Body of pancreas (tissue), 4 donors: ENCODE measurements around the gene NTN5. TPM values are rescaled to one million over a fixed set of nuclear protein-coding genes. Genes with fewer than 3 reads are reported as not detected.
A peak's percentile ranks its signal among the peaks of the same experiment; 100 is the strongest.
"Not testable (repeated sequence)": the region's sequence is repeated elsewhere in the genome, so short reads cannot be mapped to it uniquely, and the experiment has no call there.

Experiments used
- ATAC-seq: fragments of 150-250 bp; one replicate; pipeline ENCODE4 v1.9.1; 2016
- DNase-seq, 4 donors: peaks; one replicate each; pipeline ENCODE4 v3.0.0-alpha.2; 2019
- H3K27ac ChIP-seq, 4 donors: fragments of 200-600 bp; sonication (generic); 1 replicate in 3 of 4; 2 replicates in 1 of 4; pipeline versions ENCODE4 v1.5.1 to v1.6.1; 2016 to 2019; ENCODE audit warnings: mild to moderate bottlenecking in 1 of 4, mixed read lengths in 1 of 4, moderate library complexity in 1 of 4
- H3K27me3 ChIP-seq, 2 donors: fragments of 200-600 bp; sonication (generic); one replicate each; pipeline ENCODE4 v1.6.0; 2016; ENCODE audit warnings: mild to moderate bottlenecking in 1 of 2
- H3K36me3 ChIP-seq, 2 donors: fragments of 200-600 bp; sonication (generic); replicated peaks in 1 of 2; 2 replicates each; pipeline ENCODE4 v1.5.1; 2016; ENCODE audit warnings: low read depth in 2 of 2; ENCODE audit not compliant: insufficient read depth in 1 of 2
- H3K4me1 ChIP-seq: fragments of 200-600 bp; sonication (generic); one replicate; pipeline ENCODE4 v1.6.0; 2016
- H3K4me3 ChIP-seq, 2 donors: fragments of 200-600 bp; sonication (generic); 1 replicate in 1 of 2; 2 replicates in 1 of 2; pipeline ENCODE4 v1.5.1; 2016 to 2019
- H3K9me3 ChIP-seq, 3 donors: fragments of 200-600 bp; sonication (generic); 1 replicate in 2 of 3; 2 replicates in 1 of 3; pipeline ENCODE4 v1.5.1; 2016
- POLR2A ChIP-seq, 3 donors: fragments of 450-650 bp; IDR thresholded peaks; one replicate each; pipeline ENCODE4 v1.6.1; 2016; ENCODE audit warnings: antibody characterized with exemption in 3 of 3, mild to moderate bottlenecking in 2 of 3
- WGBS, 2 donors: methylation state at CpG; one replicate each; pipeline ENCODE4 v1.1.5; 2017; 5-methylcytosine and 5-hydroxymethylcytosine counted together
- intact Hi-C: fragments of 100-400 bp; cut with DNase I; formaldehyde crosslinking; loops from one replicate; pipeline ENCODE4 v1.15.1; 2023
- total RNA-seq, 2 donors: library from RNA; depleted of rRNA; stranded (reverse); fragments of >200 nt; gene quantifications; one replicate each; pipeline ENCODE4 v1.1.0, GENCODE V29; 2016
- TF ChIP-seq, protein P1 (sequence below), 7 experiments: fragments of 450-650 bp in 4 of 7; fragments of 200-600 bp in 3 of 7; sonication (generic) in 3 of 7; IDR thresholded peaks; one replicate each; pipeline ENCODE4 v1.5.1; 2016 to 2019; ENCODE audit warnings: antibody characterized with exemption in 7 of 7

The NTN5 gene
- total RNA-seq, 2 donors from 2014 or later: not detected

DNA sequence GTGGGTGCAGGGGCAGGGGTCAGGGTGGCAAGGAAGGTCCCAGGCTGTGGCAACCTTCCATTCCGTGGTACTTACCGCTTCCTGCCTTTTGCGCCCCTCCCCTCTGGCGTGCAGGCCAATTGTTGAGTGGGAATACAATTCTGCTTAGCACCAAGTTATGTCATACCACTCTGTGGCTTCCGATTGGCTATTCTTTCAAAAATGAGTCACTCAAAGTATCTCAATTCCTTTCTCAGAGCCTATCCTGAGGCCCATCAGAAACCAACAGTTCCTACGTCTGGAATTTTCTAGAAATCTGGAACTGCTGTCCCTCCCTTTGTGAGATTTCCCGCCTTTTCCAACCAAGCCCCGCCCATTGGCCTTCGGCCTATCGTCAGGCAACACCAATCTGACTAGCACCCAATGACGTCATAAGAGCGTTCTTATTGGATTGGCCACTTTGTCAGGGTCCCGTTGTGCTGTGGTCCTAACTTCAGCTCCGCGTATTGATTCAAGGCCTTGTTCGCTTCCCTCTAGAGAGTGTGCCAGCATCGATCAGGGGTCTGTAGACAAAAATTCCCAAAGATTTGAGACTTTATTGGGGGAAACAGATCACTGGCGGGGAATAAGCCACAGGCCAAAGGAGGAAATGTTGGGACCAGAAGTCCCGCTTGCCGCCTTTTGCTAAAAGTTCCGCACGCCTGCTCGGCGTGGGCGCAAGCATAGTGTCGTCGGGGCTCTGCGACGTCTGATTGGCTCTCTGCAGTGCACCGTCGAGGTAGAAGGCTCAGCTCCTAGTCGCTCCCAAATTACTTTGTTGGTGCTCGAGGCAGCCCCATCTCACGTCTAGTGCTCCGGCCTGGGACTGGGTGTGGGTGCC is 11.7 kb downstream of the NTN5 start:
- H3K4me3 ChIP-seq: no peak overlapping the region

DNA sequence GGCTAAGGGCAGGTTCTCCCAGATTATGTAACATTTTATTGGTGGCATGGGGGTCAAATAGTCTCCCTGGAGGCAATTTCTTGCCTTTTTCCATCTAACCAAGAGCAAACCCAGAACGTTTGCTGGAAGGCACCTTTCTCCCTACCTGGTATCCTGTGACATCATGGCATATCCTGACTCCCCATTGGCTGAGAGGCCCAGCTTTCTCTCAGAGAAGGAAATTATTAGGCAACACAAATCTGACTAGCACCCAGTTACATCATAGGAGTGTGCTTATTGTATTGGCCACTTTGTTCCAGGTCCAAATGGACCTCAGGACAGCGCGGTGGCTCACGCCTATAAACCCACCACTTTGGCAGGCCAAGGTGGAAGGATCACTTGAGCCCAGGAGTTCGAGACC is 13.0 kb downstream of the NTN5 start:
- DNase-seq (no peak), ATAC-seq (no peak)
- Histone ChIP-seq H3K27ac (no peak overlapping the region), H3K36me3 (no peaks in the 10 kb centered on the region), H3K4me1 (peaks cover 11% of the 10 kb centered on the region), H3K9me3 (no peaks in the 10 kb centered on the region), H3K27me3 (no peaks in the 10 kb centered on the region), H3K4me3 (no peak overlapping the region)
- intact Hi-C loops: loop anchor here (10.0 kb wide), 1 partner anchor 175 kb away; the partner anchor contains the start of gene HSD17B14
- TF ChIP-seq, protein P1, sequence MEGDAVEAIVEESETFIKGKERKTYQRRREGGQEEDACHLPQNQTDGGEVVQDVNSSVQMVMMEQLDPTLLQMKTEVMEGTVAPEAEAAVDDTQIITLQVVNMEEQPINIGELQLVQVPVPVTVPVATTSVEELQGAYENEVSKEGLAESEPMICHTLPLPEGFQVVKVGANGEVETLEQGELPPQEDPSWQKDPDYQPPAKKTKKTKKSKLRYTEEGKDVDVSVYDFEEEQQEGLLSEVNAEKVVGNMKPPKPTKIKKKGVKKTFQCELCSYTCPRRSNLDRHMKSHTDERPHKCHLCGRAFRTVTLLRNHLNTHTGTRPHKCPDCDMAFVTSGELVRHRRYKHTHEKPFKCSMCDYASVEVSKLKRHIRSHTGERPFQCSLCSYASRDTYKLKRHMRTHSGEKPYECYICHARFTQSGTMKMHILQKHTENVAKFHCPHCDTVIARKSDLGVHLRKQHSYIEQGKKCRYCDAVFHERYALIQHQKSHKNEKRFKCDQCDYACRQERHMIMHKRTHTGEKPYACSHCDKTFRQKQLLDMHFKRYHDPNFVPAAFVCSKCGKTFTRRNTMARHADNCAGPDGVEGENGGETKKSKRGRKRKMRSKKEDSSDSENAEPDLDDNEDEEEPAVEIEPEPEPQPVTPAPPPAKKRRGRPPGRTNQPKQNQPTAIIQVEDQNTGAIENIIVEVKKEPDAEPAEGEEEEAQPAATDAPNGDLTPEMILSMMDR (IDR thresholded peaks at IDR 0.05): no peak
- TF ChIP-seq POLR2A (IDR thresholded peaks at IDR 0.05): no peak
- WGBS, 2 donors: 77 to 88% methylated on average over 5 of the region's 5 CpGs

More for the DNA sequence above, 11.7 kb downstream of the NTN5 start:
- DNase-seq (peak; percentile 84 to 90 (median 86)), ATAC-seq (peak; percentile 90)
- peak overlapping the region in 3 of 4 donors; percentile 15 to 65 (median 42) for H3K27ac ChIP-seq
- H3K9me3 ChIP-seq: no peaks in the 10 kb centered on the region
- intact Hi-C loops: no loop called here
- H3K4me1 ChIP-seq: peaks cover 11% of the 10 kb centered on the region
- no peak for TF ChIP-seq POLR2A (IDR thresholded peaks at IDR 0.05)
- TF ChIP-seq, protein P1 (IDR thresholded peaks at IDR 0.05): no peak
- H3K36me3 ChIP-seq: no peaks in the 10 kb centered on the region
- 55% methylated on average over 31 to 35 of the region's 35 CpGs for WGBS, 2 donors
- H3K27me3 ChIP-seq: no peaks in the 10 kb centered on the region

DNA sequence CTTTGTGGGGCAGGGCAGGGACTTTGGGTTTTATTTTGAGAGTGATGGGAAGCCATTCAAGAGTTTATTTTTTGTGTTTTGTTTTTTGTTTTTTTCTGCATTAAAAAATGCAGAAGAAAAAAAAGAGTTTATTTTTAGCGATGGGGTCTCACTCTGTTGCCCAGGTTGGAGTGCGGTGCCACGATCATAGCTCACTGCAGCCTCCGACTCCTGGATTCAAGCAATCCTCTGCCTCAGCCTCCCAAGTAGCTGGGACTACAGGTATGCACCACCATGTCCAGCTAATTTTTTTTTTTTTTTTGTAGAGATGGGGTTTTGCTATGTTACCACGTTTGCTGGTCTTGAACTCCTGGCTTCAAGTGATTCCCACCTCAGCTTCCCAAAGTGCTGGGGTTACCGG is 14.3 kb downstream of the NTN5 start:
- 86 to 88% methylated on average over 6 of the region's 6 CpGs for WGBS, 2 donors
- TF ChIP-seq POLR2A (IDR thresholded peaks at IDR 0.05): no peak
- TF ChIP-seq, protein P1 (IDR thresholded peaks at IDR 0.05): no peak

DNA sequence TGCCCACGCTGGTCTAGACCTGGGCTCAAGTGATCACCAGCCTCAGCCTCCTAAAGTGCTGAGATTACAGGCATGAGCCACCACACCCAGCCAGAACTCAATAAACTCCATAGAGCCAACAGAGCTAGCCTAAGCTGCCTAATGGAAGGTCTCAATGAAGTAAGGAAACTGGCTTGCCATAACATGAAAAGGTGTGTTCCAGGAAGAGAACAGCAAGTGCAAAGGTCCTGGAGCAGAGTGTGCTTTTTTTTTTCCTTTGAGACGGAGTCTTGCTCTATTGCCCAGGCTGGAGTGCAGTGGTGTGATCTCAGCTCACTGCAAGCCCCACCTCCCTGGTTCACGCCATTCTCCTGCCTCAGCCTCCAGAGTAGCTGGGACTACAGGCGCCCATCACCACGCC is 15.0 kb downstream of the NTN5 start:
- not testable (repeated sequence) for ATAC-seq, H3K27ac ChIP-seq, H3K4me3 ChIP-seq, DNase-seq, H3K27me3 ChIP-seq, H3K36me3 ChIP-seq, H3K9me3 ChIP-seq
- H3K4me1 ChIP-seq: peaks cover 11% of the 10 kb centered on the region
- intact Hi-C loops: loop anchor here (10.0 kb wide), 1 partner anchor 177 kb away; the partner anchor contains the start of gene HSD17B14
- 89 to 93% methylated on average over 4 to 5 of the region's 5 CpGs for WGBS, 2 donors

More for the DNA sequence above, 14.3 kb downstream of the NTN5 start:
- ATAC-seq (no peak), DNase-seq (no peak)
- Histone ChIP-seq H3K4me1 (peaks cover 11% of the 10 kb centered on the region), H3K27ac (no peak overlapping the region), H3K9me3 (no peaks in the 10 kb centered on the region), H3K36me3 (no peaks in the 10 kb centered on the region), H3K4me3 (no peak overlapping the region), H3K27me3 (no peaks in the 10 kb centered on the region)
- intact Hi-C loops: loop anchor here (10.0 kb wide), 1 partner anchor 176 kb away; the partner anchor contains the start of gene HSD17B14

DNA sequence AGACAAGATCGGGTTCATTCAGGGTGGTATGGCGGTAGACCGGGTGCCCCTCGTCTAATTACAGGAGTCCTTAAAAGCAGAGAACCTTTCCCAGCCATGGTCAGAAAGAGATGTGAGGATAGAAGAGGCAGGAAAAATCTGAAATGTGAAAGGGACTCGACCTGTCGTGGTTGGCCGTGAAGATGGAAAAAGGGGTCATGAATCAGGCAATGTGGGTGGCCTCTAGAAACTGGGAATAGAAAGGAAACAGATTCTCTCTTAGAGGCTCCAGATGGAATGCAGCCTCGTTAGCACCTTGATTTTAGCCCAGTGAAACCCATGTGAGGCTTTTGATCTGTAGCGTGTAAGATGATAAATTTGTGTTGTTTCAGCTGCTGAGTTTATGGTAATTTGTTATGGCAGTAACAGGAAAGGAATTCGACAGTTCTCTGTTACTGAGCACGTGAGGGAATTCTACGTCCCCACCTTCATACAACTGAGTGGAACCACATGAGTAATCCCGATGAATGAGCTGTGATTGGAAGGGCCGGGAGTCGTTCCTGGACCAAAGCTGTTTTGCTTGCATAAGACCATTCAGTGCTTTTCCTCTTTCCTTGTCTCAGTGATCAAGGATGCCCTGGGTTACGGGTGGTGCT is 15.9 kb downstream of the NTN5 start:
- intact Hi-C loops: loop anchor here (10.0 kb wide), 1 partner anchor 178 kb away; the partner anchor contains the start of gene HSD17B14
- H3K9me3 ChIP-seq: no peaks in the 10 kb centered on the region
- 38 to 53% methylated on average over 16 of the region's 16 CpGs for WGBS, 2 donors
- no peaks in the 10 kb centered on the region for H3K27me3 ChIP-seq
- H3K27ac ChIP-seq: no peak overlapping the region
- no peak overlapping the region for H3K4me3 ChIP-seq
- DNase-seq (peak in 1 of 4 donors; percentile 23), ATAC-seq (peak; percentile 15)
- H3K4me1 ChIP-seq: peaks cover 11% of the 10 kb centered on the region
- no peak for TF ChIP-seq POLR2A (IDR thresholded peaks at IDR 0.05)
- TF ChIP-seq, protein P1 (IDR thresholded peaks at IDR 0.05): no peak
- H3K36me3 ChIP-seq: no peaks in the 10 kb centered on the region
